HEK293T (cell line): ENCODE measurements around the gene P3R3URF.

Experiments used
- SP1 ChIP-seq: fragments of 450-650 bp; IDR thresholded peaks from 2 replicates; pipeline ENCODE4 v1.6.1; 2017
- SUZ12 ChIP-seq: fragments of 450-650 bp; IDR thresholded peaks from 2 replicates; pipeline ENCODE4 v1.6.1; 2016; ENCODE audit warnings: mild to moderate bottlenecking

GRCh38 chr1:46199233-46199749, 23.0 kb upstream of the P3R3URF start:
- no peak for TF ChIP-seq SUZ12
- no peak for TF ChIP-seq SP1
